CD14-positive monocyte (primary cell): ENCODE data around the gene TMOD1. TPM values are rescaled to one million over a fixed set of nuclear protein-coding genes. Genes with fewer than 3 reads are reported as not detected.
A peak's percentile ranks its signal among the peaks of the same experiment; 100 is the strongest.

ENCODE experiments used
- DNase-seq, 3 donors: peaks; one replicate each; pipeline ENCODE4 v3.0.0-alpha.2; 2011 to 2022
- H2AFZ ChIP-seq: 2 replicates; pipeline ENCODE4 v1.6.0; 2012; ENCODE audit warnings: mild to moderate bottlenecking, low read depth, low read length, inconsistent platforms; ENCODE audit not compliant: insufficient read depth, poor library complexity, severe bottlenecking
- H3K27ac ChIP-seq, 2 donors: 1 replicate in 1 of 2; 2 replicates in 1 of 2; pipeline ENCODE4 v1.5.1; 2012 to 2013; ENCODE audit warnings: low read length in 2 of 2, control low read depth in 1 of 2, inconsistent platforms in 1 of 2, low read depth in 1 of 2, mild to moderate bottlenecking in 1 of 2
- H3K27me3 ChIP-seq, 2 donors: one replicate each; pipeline versions ENCODE4 v1.6.0 to v1.6.1; 2011 to 2013; ENCODE audit warnings: low read length in 2 of 2; ENCODE audit not compliant: control insufficient read depth in 2 of 2, insufficient read depth in 2 of 2
- H3K36me3 ChIP-seq, 2 donors: replicated peaks in 1 of 2; 1 replicate in 1 of 2; 2 replicates in 1 of 2; pipeline versions ENCODE4 v1.5.1 to v1.6.1; 2012 to 2013; ENCODE audit warnings: low read length in 2 of 2, control low read depth in 1 of 2, inconsistent platforms in 1 of 2, mild to moderate bottlenecking in 1 of 2; ENCODE audit not compliant: insufficient read depth in 2 of 2, control insufficient read depth in 1 of 2
- H3K4me1 ChIP-seq, 2 donors: 1 replicate in 1 of 2; 2 replicates in 1 of 2; pipeline versions ENCODE4 v1.5.1 to v1.6.1; 2012 to 2013; ENCODE audit warnings: low read length in 2 of 2, control low read depth in 1 of 2, inconsistent platforms in 1 of 2, mild to moderate bottlenecking in 1 of 2, moderate library complexity in 1 of 2; ENCODE audit not compliant: insufficient read depth in 2 of 2, control insufficient read depth in 1 of 2
- H3K4me2 ChIP-seq: replicated peaks from 2 replicates; pipeline ENCODE3; 2012; ENCODE audit warnings: low read length, moderate library complexity, mild to moderate bottlenecking; ENCODE audit not compliant: poor library complexity, severe bottlenecking; ENCODE audit errors: extremely low read depth
- H3K4me3 ChIP-seq, 3 experiments: fragments of 200-600 bp in 1 of 3; sonication (generic) in 1 of 3; replicated peaks in 1 of 3; 1 replicate in 2 of 3; 2 replicates in 1 of 3; pipeline ENCODE4 v1.5.1; 2011 to 2013; ENCODE audit warnings: low read length in 3 of 3, mild to moderate bottlenecking in 3 of 3, control low read depth in 2 of 3, low read depth in 2 of 3, inconsistent platforms in 1 of 3, moderate library complexity in 1 of 3
- H3K79me2 ChIP-seq: 2 replicates; pipeline ENCODE4 v1.6.0; 2012; ENCODE audit warnings: mild to moderate bottlenecking, control low read depth, inconsistent platforms, low read length, moderate library complexity; ENCODE audit not compliant: insufficient read depth
- H3K9ac ChIP-seq: 2 replicates; pipeline ENCODE4 v1.6.0; 2017; ENCODE audit warnings: low read length, mild to moderate bottlenecking; ENCODE audit not compliant: insufficient read depth, poor library complexity, severe bottlenecking
- H3K9me3 ChIP-seq, 2 donors: replicated peaks in 1 of 2; 1 replicate in 1 of 2; 2 replicates in 1 of 2; pipeline versions ENCODE4 v1.5.1 to v1.6.1; 2012 to 2013; ENCODE audit warnings: low read length in 2 of 2, control low read depth in 1 of 2; ENCODE audit not compliant: control insufficient read depth in 1 of 2, insufficient read depth in 1 of 2
- H4K20me1 ChIP-seq: 2 replicates; pipeline ENCODE4 v1.6.0; 2012; ENCODE audit warnings: mild to moderate bottlenecking, low read length, control low read depth, moderate library complexity; ENCODE audit not compliant: insufficient read depth
- H3K27ac Mint-ChIP-seq, 7 donors: one replicate each; pipeline ENCODE4 v1.8.0; 2020; ENCODE audit warnings: mild to moderate bottlenecking in 7 of 7, mixed read lengths in 7 of 7, moderate library complexity in 6 of 7, inconsistent platforms in 2 of 7
- H3K27me3 Mint-ChIP-seq, 3 donors: one replicate each; pipeline ENCODE4 v1.8.0; 2021 to 2022; ENCODE audit warnings: low read depth in 3 of 3, mild to moderate bottlenecking in 3 of 3, mixed read lengths in 3 of 3, moderate library complexity in 3 of 3, inconsistent platforms in 1 of 3
- H3K36me3 Mint-ChIP-seq, 2 donors: one replicate each; pipeline ENCODE4 v1.8.0; 2020; ENCODE audit warnings: mixed read lengths in 2 of 2, inconsistent platforms in 1 of 2, mild to moderate bottlenecking in 1 of 2
- H3K4me1 Mint-ChIP-seq: one replicate; pipeline ENCODE4 v1.8.0; 2020; ENCODE audit warnings: mild to moderate bottlenecking, mixed read lengths
- H3K4me3 Mint-ChIP-seq, 2 donors: one replicate each; pipeline ENCODE4 v1.8.0; 2020; ENCODE audit warnings: mild to moderate bottlenecking in 2 of 2, mixed read lengths in 2 of 2, moderate library complexity in 1 of 2
- H3K9me3 Mint-ChIP-seq, 7 donors: one replicate each; pipeline ENCODE4 v1.8.0; 2020 to 2022; ENCODE audit warnings: mixed read lengths in 7 of 7, mild to moderate bottlenecking in 6 of 7, moderate library complexity in 6 of 7, inconsistent platforms in 2 of 7
- WGBS: methylation state at CpG from one replicate; pipeline ENCODE4 v1.1.5; 2013; ENCODE audit warnings: missing lambda C conversion rate; ENCODE audit not compliant: insufficient coverage; 5-methylcytosine and 5-hydroxymethylcytosine counted together
- intact Hi-C, 2 donors: fragments of 100-400 bp; cut with micrococcal nuclease; formaldehyde crosslinking; loops; one replicate each; pipeline versions ENCODE4 v1.15.0 to v1.15.1; 2023
- polyA plus RNA-seq, 3 donors: library from polyadenylated mRNA; depleted of rRNA in 1 of 3; unstranded in 2 of 3; stranded (reverse) in 1 of 3; fragments of 300-500 nt in 2 of 3; fragments of >200 nt in 1 of 3; fragmentation: Illumina TruSeq in 2 of 3; gene quantifications; 1 replicate in 2 of 3; 2 replicates in 1 of 3; pipeline ENCODE4 v1.2.3, GENCODE V29; 2012 to 2021
- TF ChIP-seq, protein P1 (sequence below): fragments of 200-600 bp; IDR thresholded peaks from one replicate; pipeline ENCODE4 v1.8.0; 2022; ENCODE audit warnings: antibody characterized with exemption, mild to moderate bottlenecking

The TMOD1 gene
- polyA plus RNA-seq, 3 donors: 0.09 to 0.81 (median 0.59) TPM

DNA sequence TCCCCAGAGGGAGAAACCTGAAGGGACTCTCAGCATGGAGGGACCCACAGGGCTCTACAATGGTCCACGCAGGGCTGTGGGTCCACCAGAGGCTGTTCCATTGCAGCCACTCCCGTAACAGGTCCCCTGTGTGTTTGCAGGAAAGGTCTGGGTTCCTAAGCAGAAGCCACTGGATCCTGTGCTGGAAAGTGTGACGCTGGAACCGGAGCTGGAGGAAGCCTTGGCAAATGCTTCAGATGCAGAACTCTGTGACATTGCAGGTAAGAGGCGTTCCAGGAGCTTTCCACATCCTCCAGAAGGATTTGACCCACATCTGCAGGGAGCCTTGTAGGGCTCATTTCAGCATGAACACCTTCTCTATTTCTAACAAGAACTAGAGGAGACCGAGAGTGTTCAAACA lies 51.7 kb downstream of the TMOD1 start:
- no peaks in the 10 kb centered on the region for H3K36me3 ChIP-seq
- no peak overlapping the region for H3K27ac ChIP-seq
- Mint-ChIP-seq H3K4me3 (no peak overlapping the region), H3K27me3 (peaks cover 4 to 5% (median 5%) of the 10 kb centered on the region in 3 donors), H3K4me1 (peaks cover 24% of the 10 kb centered on the region), H3K27ac (no peak overlapping the region), H3K9me3 (no peaks in the 10 kb centered on the region), H3K36me3 (no peaks in the 10 kb centered on the region)
- WGBS: 93% methylated on average over 6 of the region's 6 CpGs
- H3K4me2 ChIP-seq: no peak overlapping the region
- no peaks in the 10 kb centered on the region for H3K9me3 ChIP-seq
- no peaks in the 10 kb centered on the region for H3K27me3 ChIP-seq
- peaks cover 16% of the 10 kb centered on the region in 2 donors for H3K4me1 ChIP-seq
- TF ChIP-seq, protein P1, sequence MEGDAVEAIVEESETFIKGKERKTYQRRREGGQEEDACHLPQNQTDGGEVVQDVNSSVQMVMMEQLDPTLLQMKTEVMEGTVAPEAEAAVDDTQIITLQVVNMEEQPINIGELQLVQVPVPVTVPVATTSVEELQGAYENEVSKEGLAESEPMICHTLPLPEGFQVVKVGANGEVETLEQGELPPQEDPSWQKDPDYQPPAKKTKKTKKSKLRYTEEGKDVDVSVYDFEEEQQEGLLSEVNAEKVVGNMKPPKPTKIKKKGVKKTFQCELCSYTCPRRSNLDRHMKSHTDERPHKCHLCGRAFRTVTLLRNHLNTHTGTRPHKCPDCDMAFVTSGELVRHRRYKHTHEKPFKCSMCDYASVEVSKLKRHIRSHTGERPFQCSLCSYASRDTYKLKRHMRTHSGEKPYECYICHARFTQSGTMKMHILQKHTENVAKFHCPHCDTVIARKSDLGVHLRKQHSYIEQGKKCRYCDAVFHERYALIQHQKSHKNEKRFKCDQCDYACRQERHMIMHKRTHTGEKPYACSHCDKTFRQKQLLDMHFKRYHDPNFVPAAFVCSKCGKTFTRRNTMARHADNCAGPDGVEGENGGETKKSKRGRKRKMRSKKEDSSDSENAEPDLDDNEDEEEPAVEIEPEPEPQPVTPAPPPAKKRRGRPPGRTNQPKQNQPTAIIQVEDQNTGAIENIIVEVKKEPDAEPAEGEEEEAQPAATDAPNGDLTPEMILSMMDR: no peak
- no peak for DNase-seq
- H3K4me3 ChIP-seq: no peak overlapping the region
- H3K79me2 ChIP-seq: no peaks in the 10 kb centered on the region
- no peak overlapping the region for H2AFZ ChIP-seq
- intact Hi-C loops: no loop called here
- H3K9ac ChIP-seq: no peak overlapping the region
- H4K20me1 ChIP-seq: no peaks in the 10 kb centered on the region

DNA sequence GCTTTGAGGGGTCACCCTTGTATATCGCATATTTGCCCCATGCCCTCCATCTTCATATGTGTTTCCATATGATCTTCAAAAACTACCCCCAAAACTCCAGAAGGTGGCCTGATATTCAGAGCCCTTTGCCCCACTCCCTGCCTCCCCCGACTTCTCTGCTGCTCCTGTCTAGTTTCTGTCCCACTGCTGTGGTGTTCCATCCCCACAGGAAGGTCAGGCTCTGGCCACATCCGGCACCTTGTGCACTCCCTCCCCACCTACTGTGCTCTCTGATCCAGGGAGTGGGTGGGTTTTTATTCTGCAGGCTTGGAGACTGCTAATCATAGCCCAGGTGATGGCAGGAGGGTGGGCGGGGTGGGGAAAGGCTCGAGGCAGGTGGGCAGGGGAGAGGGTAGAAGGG lies 52.4 kb downstream of the TMOD1 start:
- Histone ChIP-seq H3K9ac (no peak overlapping the region), H3K4me3 (no peak overlapping the region), H3K4me1 (peaks cover 21 to 23% of the 10 kb centered on the region in 2 donors), H3K27me3 (no peaks in the 10 kb centered on the region), H2AFZ (no peak overlapping the region), H3K79me2 (no peaks in the 10 kb centered on the region), H3K36me3 (no peaks in the 10 kb centered on the region), H3K4me2 (no peak overlapping the region), H3K27ac (no peak overlapping the region), H4K20me1 (no peaks in the 10 kb centered on the region), H3K9me3 (no peaks in the 10 kb centered on the region)
- H3K9me3 Mint-ChIP-seq: no peaks in the 10 kb centered on the region
- peaks cover 31% of the 10 kb centered on the region for H3K4me1 Mint-ChIP-seq
- TF ChIP-seq, protein P1: no peak
- no peaks in the 10 kb centered on the region for H3K36me3 Mint-ChIP-seq
- DNase-seq: no peak
- peak overlapping the region in 1 of 7 donors; percentile 77 for H3K27ac Mint-ChIP-seq
- no peak overlapping the region for H3K4me3 Mint-ChIP-seq
- intact Hi-C loops: no loop called here
- 89% methylated on average over 2 of the region's 5 CpGs for WGBS
- H3K27me3 Mint-ChIP-seq: peaks cover 3 to 5% (median 4%) of the 10 kb centered on the region in 3 donors
